Measurements from ENCODE around the gene CLEC16A.

Gene CLEC16A

DNA sequence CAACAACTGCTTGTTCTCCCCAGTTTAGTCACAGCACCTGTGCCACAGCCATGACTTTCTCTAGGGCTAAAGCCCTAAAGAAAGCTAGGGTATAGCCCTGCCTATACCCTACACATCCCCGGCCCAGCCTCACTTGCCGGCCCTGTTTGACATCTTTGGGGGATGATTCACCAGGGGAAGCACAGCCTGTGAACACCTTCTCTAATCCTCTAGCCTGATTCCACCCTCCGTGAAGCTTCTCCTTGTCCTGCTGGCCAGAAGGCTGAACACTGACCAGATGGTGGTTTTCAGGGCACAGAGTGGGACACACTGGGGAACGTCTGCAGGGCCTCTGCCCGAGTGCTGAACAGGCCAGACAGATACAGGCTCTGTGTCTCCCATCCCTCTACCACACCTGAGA lies 6.0 kb downstream of the CLEC16A start:
- intact Hi-C loops (cut with DNase I; ENCODE audit: low total_unique reads) = no loop called here
- no peak overlapping the region for H3K4me3 ChIP-seq
- peaks cover 0 to 51% (median 37%) of the 10 kb centered on the region in 4 donors for H3K4me1 ChIP-seq
- H3K27ac ChIP-seq = no peak overlapping the region
- H3K36me3 ChIP-seq = no peaks in the 10 kb centered on the region
- TF ChIP-seq, protein P1, sequence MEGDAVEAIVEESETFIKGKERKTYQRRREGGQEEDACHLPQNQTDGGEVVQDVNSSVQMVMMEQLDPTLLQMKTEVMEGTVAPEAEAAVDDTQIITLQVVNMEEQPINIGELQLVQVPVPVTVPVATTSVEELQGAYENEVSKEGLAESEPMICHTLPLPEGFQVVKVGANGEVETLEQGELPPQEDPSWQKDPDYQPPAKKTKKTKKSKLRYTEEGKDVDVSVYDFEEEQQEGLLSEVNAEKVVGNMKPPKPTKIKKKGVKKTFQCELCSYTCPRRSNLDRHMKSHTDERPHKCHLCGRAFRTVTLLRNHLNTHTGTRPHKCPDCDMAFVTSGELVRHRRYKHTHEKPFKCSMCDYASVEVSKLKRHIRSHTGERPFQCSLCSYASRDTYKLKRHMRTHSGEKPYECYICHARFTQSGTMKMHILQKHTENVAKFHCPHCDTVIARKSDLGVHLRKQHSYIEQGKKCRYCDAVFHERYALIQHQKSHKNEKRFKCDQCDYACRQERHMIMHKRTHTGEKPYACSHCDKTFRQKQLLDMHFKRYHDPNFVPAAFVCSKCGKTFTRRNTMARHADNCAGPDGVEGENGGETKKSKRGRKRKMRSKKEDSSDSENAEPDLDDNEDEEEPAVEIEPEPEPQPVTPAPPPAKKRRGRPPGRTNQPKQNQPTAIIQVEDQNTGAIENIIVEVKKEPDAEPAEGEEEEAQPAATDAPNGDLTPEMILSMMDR (IDR thresholded peaks at IDR 0.05) = no peak
- no peaks in the 10 kb centered on the region for H3K9me3 ChIP-seq
- no peaks in the 10 kb centered on the region for H3K27me3 ChIP-seq
- no peak for DNase-seq

- TF ChIP-seq, protein P1 (IDR thresholded peaks at IDR 0.05) = no peak
- Histone ChIP-seq H3K36me3 (no peaks in the 10 kb centered on the region), H3K4me1 (peaks cover 0 to 45% (median 31%) of the 10 kb centered on the region in 4 donors), H3K27me3 (no peaks in the 10 kb centered on the region), H3K9me3 (no peaks in the 10 kb centered on the region), H3K27ac (no peak overlapping the region), H3K4me3 (no peak overlapping the region)
- no peak for DNase-seq
- intact Hi-C loops (cut with DNase I; ENCODE audit: low total_unique reads) = no loop called here
Measured at GRCh38 chr16:10951026-10951425, 6.7 kb downstream of the CLEC16A start.

DNA sequence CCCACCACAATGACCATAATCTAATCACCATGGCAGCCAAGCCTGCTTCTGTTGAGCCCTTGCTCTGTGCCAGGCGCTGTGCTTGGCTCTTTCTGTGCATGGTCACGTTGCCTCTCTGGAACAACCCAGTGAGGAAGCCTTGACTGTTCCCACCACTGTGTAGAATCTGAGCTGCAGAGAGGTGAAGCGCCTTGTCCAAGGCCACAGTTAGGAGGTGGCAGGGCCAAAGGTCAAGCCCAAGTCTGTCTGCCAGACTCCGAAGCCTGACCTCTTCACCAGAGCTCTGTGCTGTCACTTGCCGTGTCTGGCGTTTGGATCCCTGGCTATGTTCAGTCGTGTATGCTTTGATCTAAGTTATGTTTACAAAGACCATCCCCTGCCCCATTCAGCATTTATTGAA lies 10.5 kb downstream of the CLEC16A start:
- intact Hi-C loops (cut with DNase I; ENCODE audit: low total_unique reads) = no loop called here
- Histone ChIP-seq H3K4me3 (no peak overlapping the region), H3K9me3 (no peaks in the 10 kb centered on the region), H3K27me3 (no peaks in the 10 kb centered on the region), H3K36me3 (peaks cover 0 to 7% (median 7%) of the 10 kb centered on the region in 3 donors), H3K27ac (no peak overlapping the region), H3K4me1 (peaks cover 0 to 15% (median 9%) of the 10 kb centered on the region in 4 donors)
- DNase-seq = no peak
- TF ChIP-seq, protein P1 (IDR thresholded peaks at IDR 0.05) = no peak

DNA sequence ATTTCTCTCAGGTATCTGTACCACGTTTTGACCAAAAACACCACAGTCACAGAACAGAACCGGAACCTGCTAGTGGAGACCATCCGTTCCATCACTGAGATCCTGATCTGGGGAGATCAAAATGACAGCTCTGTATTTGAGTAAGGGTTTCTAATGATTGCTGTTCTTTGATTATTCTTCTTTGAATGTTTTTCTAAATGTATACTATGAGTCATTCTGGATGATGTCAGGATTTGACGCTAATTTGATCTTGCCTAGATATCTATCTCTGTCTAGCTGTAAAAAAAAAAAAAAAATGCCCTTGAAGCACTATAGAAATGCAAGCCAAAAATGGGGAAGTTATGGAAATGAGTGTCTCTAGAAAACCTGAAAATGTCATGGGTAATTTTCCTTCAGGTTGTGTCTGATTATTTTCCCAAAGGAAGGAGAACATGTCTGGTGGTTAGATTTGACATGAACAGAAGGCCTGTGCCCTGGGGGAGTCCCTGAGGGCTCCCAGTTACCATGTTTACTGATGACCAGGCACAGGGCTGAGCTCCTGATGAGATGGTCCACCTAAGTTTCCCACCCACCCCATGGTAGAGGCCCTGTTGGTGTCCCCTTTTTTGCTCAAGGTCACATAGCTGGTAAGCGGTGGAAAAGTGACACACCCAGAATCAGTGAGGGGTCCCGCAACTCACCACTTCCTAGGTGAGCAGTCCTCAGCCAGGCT lies 13.6 kb downstream of the CLEC16A start:
- DNase-seq = no peak
- TF ChIP-seq, protein P1 (IDR thresholded peaks at IDR 0.05) = no peak
- H3K27me3 ChIP-seq = no peaks in the 10 kb centered on the region
- intact Hi-C loops (cut with DNase I; ENCODE audit: low total_unique reads) = no loop called here
- H3K4me3 ChIP-seq = no peak overlapping the region
- H3K27ac ChIP-seq = no peak overlapping the region
- H3K4me1 ChIP-seq = peaks cover 0 to 26% (median 8%) of the 10 kb centered on the region in 4 donors
- H3K9me3 ChIP-seq = no peaks in the 10 kb centered on the region
- peaks cover 6 to 17% (median 11%) of the 10 kb centered on the region in 3 donors for H3K36me3 ChIP-seq

- TF ChIP-seq, protein P1 (IDR thresholded peaks at IDR 0.05) = no peak
- H3K27ac ChIP-seq = no peak overlapping the region
- intact Hi-C loops (cut with DNase I; ENCODE audit: low total_unique reads) = no loop called here
Measured at GRCh38 chr16:10959161-10959560, 14.8 kb downstream of the CLEC16A start.

More at GRCh38 chr16:10959161-10959560, 14.8 kb downstream of the CLEC16A start:
- Histone ChIP-seq H3K36me3 (peaks cover 14 to 27% (median 18%) of the 10 kb centered on the region in 3 donors), H3K9me3 (no peaks in the 10 kb centered on the region), H3K4me1 (peaks cover 0 to 21% (median 8%) of the 10 kb centered on the region in 4 donors), H3K4me3 (no peak overlapping the region), H3K27me3 (no peaks in the 10 kb centered on the region)
- DNase-seq = no peak

Measured in tibial artery (tissue), 4 donors.